ENCODE measurements around the gene KLK15.

DNA sequence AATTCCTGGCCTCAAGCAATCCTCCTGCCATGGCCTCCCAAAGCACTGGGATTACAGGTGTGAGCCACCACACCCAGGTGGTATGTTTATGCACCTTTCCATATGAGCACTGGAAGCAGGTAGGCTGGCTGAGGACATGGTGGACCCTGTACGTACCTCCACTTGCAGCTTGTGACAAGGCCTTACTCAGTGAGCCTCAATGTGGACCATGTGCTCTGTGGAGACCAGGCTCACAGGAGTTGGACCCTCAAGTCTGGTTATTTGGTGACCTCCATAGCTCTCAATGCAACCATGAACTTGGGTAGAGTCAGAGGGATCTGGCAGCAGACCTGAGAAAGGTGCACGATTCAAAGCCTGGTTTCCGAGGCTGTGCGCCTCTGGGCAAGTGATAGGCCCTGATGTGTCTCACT lies 37.7 kb downstream of the KLK15 start:
- TF ChIP-seq, protein P1, sequence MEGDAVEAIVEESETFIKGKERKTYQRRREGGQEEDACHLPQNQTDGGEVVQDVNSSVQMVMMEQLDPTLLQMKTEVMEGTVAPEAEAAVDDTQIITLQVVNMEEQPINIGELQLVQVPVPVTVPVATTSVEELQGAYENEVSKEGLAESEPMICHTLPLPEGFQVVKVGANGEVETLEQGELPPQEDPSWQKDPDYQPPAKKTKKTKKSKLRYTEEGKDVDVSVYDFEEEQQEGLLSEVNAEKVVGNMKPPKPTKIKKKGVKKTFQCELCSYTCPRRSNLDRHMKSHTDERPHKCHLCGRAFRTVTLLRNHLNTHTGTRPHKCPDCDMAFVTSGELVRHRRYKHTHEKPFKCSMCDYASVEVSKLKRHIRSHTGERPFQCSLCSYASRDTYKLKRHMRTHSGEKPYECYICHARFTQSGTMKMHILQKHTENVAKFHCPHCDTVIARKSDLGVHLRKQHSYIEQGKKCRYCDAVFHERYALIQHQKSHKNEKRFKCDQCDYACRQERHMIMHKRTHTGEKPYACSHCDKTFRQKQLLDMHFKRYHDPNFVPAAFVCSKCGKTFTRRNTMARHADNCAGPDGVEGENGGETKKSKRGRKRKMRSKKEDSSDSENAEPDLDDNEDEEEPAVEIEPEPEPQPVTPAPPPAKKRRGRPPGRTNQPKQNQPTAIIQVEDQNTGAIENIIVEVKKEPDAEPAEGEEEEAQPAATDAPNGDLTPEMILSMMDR (IDR thresholded peaks at IDR 0.05), result no peak
- TF ChIP-seq POLR2A (IDR thresholded peaks at IDR 0.05) (no peak), EP300 (IDR thresholded peaks at IDR 0.05) (no peak)

Measured in gastroesophageal sphincter (tissue), 3 donors.